NCI-H2107 treated with DMSO at 0.1 percent for 48 hours (cell line): ENCODE measurements around the gene PCDH12.

Source experiments
- DNase-seq: peaks from one replicate; lab custom pipeline; 2025; ENCODE audit not compliant: unreplicated experiment; lab: John Stamatoyannopoulos, UW

The PCDH12 gene

GRCh38 chr5:141966963-141967333, 8.9 kb upstream of the PCDH12 start:
- no peak for DNase-seq

GRCh38 chr5:141966275-141966962, 8.4 kb upstream of the PCDH12 start:
- no peak for DNase-seq

GRCh38 chr5:141965071-141965470, 7.1 kb upstream of the PCDH12 start:
- DNase-seq, result no peak

- no peak for DNase-seq
These were observed 5.7 kb upstream of the PCDH12 start for GRCh38 chr5:141963701-141964100.

GRCh38 chr5:141961466-141961865, 3.5 kb upstream of the PCDH12 start:
- no peak for DNase-seq

- peak; percentile 57 for DNase-seq
These were observed 2.7 kb upstream of the PCDH12 start for GRCh38 chr5:141960449-141961323.

GRCh38 chr5:141960018-141960417, 2.0 kb upstream of the PCDH12 start:
- DNase-seq, result no peak

- DNase-seq, result no peak
These were observed 657 bp upstream of the PCDH12 start for GRCh38 chr5:141958546-141959172.

- no peak for DNase-seq
These were observed 520 bp downstream of the PCDH12 start for GRCh38 chr5:141957367-141957996.

- DNase-seq, result no peak
These were observed 3.8 kb downstream of the PCDH12 start for GRCh38 chr5:141954194-141954593.

- no peak for DNase-seq
These were observed 6.0 kb downstream of the PCDH12 start for GRCh38 chr5:141952020-141952419.

- no peak for DNase-seq
These were observed 6.6 kb downstream of the PCDH12 start for GRCh38 chr5:141951332-141951781.

- no peak for DNase-seq
These were observed 7.6 kb downstream of the PCDH12 start for GRCh38 chr5:141950207-141951005.

GRCh38 chr5:141949511-141949910, 8.5 kb downstream of the PCDH12 start:
- no peak for DNase-seq

GRCh38 chr5:141948812-141949211, 9.2 kb downstream of the PCDH12 start:
- DNase-seq, result no peak

- DNase-seq, result no peak
These were observed 10.7 kb downstream of the PCDH12 start for GRCh38 chr5:141947316-141947715.

GRCh38 chr5:141945511-141946051, 12.4 kb downstream of the PCDH12 start:
- DNase-seq, result no peak

- no peak for DNase-seq
These were observed 13.9 kb downstream of the PCDH12 start for GRCh38 chr5:141944076-141944475.

- no peak for DNase-seq
These were observed 15.7 kb downstream of the PCDH12 start for GRCh38 chr5:141942185-141942857.

GRCh38 chr5:141941779-141942178, 16.2 kb downstream of the PCDH12 start:
- no peak for DNase-seq
